Measurements from ENCODE around the gene SYT7. TPM values are rescaled to one million over a fixed set of nuclear protein-coding genes. Genes with fewer than 3 reads are reported as not detected.
A peak's percentile ranks its signal among the peaks of the same experiment; 100 is the strongest.

SYT7 gene
- total RNA-seq, 1 donor, result 3.6 TPM

- no peak within 1 kb of the TSS for H3K27ac ChIP-seq (ENCODE audit: low read depth, low read length)
- TF ChIP-seq CTCF (IDR thresholded peaks at IDR 0.05; ENCODE audit: extremely low read depth, low read depth, low read length), result no peak
- H2AFZ ChIP-seq (ENCODE audit: low read length), result peak within 1 kb of the TSS; percentile 72
- no peak for DNase-seq (ENCODE audit: insufficient read length, low spot score, missing footprints)
- H3K36me3 ChIP-seq (ENCODE audit: insufficient read depth, low read length), result no peaks in the 10 kb centered on the region
- H3K4me3 ChIP-seq (ENCODE audit: insufficient read depth, low read length), result peak within 1 kb of the TSS; percentile 39
- H3K27me3 ChIP-seq (ENCODE audit: insufficient read depth, low read length), result peaks cover 45% of the 10 kb centered on the region
- H3K9me3 ChIP-seq (ENCODE audit: low read depth, low read length), result no peaks in the 10 kb centered on the region
- H3K79me2 ChIP-seq (ENCODE audit: insufficient read depth, low read length), result no peaks in the 10 kb centered on the region
- no peaks in the 10 kb centered on the region for H3K4me1 ChIP-seq (ENCODE audit: insufficient read depth, low read length)
- peak within 1 kb of the TSS; percentile 72 for H3K4me2 ChIP-seq (ENCODE audit: insufficient read depth, low read length)
- H4K20me1 ChIP-seq (ENCODE audit: insufficient read depth, low read length), result no peaks in the 10 kb centered on the region
These were observed 72.7 kb downstream of the SYT7 start, which contains the start of gene LRRC10B for GRCh38 chr11:61507962-61508861. LRRC10B (plus strand) TSS chr11:61508749; CDS start chr11:61508999, 250 bp downstream.

GRCh38 chr11:61507012-61507768, 73.7 kb downstream of the SYT7 start:
- TF ChIP-seq CTCF (IDR thresholded peaks at IDR 0.05; ENCODE audit: extremely low read depth, low read depth, low read length), result no peak
- H3K4me1 ChIP-seq (ENCODE audit: insufficient read depth, low read length), result no peaks in the 10 kb centered on the region
- peaks cover 49% of the 10 kb centered on the region for H3K27me3 ChIP-seq (ENCODE audit: insufficient read depth, low read length)
- H4K20me1 ChIP-seq (ENCODE audit: insufficient read depth, low read length), result no peaks in the 10 kb centered on the region
- no peak for DNase-seq (ENCODE audit: insufficient read length, low spot score, missing footprints)
- H3K27ac ChIP-seq (ENCODE audit: low read depth, low read length), result no peak overlapping the region
- no peak overlapping the region for H3K4me2 ChIP-seq (ENCODE audit: insufficient read depth, low read length)
- no peak overlapping the region for H2AFZ ChIP-seq (ENCODE audit: low read length)
- no peaks in the 10 kb centered on the region for H3K36me3 ChIP-seq (ENCODE audit: insufficient read depth, low read length)
- no peaks in the 10 kb centered on the region for H3K9me3 ChIP-seq (ENCODE audit: low read depth, low read length)
- H3K79me2 ChIP-seq (ENCODE audit: insufficient read depth, low read length), result no peaks in the 10 kb centered on the region
- H3K4me3 ChIP-seq (ENCODE audit: insufficient read depth, low read length), result no peak overlapping the region

GRCh38 chr11:61505640-61506155, 75.2 kb downstream of the SYT7 start:
- no peak overlapping the region for H2AFZ ChIP-seq (ENCODE audit: low read length)
- H3K4me1 ChIP-seq (ENCODE audit: insufficient read depth, low read length), result no peaks in the 10 kb centered on the region
- peaks cover 47% of the 10 kb centered on the region for H3K27me3 ChIP-seq (ENCODE audit: insufficient read depth, low read length)
- no peak for TF ChIP-seq CTCF (IDR thresholded peaks at IDR 0.05; ENCODE audit: extremely low read depth, low read depth, low read length)
- H3K4me3 ChIP-seq (ENCODE audit: insufficient read depth, low read length), result no peak overlapping the region
- H3K27ac ChIP-seq (ENCODE audit: low read depth, low read length), result no peak overlapping the region
- no peaks in the 10 kb centered on the region for H3K79me2 ChIP-seq (ENCODE audit: insufficient read depth, low read length)
- H4K20me1 ChIP-seq (ENCODE audit: insufficient read depth, low read length), result no peaks in the 10 kb centered on the region
- no peak for DNase-seq (ENCODE audit: insufficient read length, low spot score, missing footprints)
- H3K4me2 ChIP-seq (ENCODE audit: insufficient read depth, low read length), result no peak overlapping the region
- H3K36me3 ChIP-seq (ENCODE audit: insufficient read depth, low read length), result no peaks in the 10 kb centered on the region
- H3K9me3 ChIP-seq (ENCODE audit: low read depth, low read length), result no peaks in the 10 kb centered on the region
